Measurements from ENCODE around the gene UNC5B.
"Not testable (repeated sequence)": the region's sequence is repeated elsewhere in the genome, so short reads cannot be mapped to it uniquely, and the experiment has no call there.

UNC5B gene

DNA sequence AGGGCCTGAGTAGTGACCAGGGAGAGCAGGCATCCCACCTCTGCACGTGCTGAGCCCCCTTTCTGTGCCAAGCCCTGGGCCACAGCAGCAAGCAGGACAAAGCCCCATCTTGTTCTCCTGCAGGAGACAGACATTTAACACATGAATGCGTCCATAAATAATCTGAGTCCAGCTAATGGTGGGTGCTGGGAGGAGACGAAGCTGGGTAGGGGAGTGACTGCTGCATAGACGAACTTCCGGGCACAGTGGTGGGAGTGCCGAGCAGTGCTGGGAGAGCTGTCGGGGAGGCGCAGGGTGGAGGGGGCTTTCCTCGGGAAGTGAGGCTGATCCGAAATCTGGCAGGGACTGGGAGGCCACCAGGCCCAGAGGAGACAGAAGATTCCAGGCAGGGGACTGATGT, 71.5 kb downstream of the UNC5B start:
- no peak for DNase-seq (ENCODE audit: low read depth)

DNA sequence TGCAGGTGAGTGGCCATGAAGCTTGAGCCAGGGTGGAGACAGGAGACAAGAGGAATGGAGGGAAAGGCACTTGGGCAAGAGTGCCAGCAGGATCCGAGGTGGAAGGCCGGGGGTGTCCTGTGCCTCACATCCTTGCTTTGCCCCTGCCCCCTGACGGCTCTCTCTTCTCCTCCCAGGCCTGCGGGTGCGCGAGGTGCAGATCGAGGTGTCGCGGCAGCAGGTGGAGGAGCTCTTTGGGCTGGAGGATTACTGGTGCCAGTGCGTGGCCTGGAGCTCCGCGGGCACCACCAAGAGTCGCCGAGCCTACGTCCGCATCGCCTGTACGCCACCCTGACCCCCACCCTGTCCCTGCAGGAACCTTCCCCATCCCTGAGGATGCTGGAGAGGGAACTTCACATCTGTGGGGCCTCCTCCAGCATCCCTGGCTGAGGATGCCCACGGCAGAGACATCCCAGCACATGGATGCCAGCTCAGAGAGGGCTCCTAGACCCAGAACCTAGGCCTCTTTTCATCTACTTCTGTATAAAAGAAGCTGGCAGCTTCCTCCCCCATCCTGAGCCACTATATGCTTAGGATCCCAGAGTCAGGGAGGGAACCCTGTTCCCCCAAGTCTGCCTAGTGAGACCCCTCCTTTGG, 72.3 kb downstream of the UNC5B start:
- no peak for DNase-seq (ENCODE audit: low read depth)

DNA sequence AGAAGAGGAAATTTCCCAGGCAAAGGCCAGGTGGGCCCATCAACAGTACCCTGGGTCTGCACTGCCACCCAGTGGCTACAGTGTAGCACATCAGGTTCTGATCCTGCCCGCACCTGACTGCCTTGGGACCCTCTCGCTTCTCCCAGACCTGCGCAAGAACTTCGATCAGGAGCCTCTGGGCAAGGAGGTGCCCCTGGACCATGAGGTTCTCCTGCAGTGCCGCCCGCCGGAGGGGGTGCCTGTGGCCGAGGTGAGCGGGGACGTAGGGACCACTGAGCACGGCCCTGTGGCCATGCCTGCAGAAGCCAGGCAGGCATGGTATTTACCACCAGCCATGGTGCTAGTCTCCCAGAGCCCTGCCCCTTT, 72.8 kb downstream of the UNC5B start:
- DNase-seq (ENCODE audit: low read depth) = no peak

DNA sequence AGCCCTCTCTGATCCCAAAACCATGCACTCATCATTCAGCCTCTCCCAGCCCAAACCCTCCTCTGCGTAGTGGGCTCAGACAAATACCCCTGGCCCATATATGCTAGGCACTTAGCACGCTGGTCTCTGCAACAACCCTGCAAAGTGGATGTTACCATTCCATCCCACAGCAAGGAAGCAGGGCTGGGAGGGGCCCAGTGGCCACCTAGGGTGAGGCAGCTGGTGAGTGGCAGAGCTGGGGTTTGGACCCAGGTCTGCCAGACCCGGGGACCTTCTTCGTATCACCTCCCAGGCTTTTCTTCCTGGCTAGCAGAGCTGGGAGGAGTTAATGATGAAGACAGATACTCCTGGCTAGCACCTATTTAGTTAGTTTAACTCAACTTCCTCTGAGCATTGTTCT, 73.6 kb downstream of the UNC5B start:
- no peak for DNase-seq (ENCODE audit: low read depth)

DNA sequence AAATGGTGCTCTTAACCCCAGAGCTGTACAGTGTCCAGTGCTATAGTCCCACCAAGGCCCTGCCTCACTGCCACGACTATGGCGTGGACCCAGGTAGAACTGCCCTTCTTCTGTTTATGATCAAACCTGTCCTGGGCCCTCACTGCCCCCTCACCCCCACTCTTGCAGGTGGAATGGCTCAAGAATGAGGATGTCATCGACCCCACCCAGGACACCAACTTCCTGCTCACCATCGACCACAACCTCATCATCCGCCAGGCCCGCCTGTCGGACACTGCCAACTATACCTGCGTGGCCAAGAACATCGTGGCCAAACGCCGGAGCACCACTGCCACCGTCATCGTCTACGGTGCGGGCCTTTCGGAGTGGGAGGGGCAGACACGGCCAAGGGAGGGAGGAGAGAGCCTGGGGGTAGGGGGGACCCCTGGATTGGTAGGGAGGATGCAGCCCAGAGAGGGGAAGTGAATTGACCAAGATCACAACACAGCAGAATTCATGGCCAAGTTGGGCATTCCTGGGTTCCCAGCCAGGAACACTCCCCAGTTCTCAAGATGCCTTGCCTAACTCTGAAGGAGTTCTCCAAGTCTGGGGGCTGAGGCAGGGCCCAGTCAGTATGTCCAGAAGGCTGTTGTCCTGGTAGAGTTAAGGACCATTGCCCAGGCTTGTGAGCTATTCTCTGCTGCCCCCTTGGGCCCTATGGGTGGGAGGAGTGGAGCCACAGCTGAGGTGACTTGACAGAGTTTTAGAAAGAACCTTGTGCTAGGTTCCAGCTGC, 74.3 kb downstream of the UNC5B start:
- no peak for DNase-seq (ENCODE audit: low read depth)

DNA sequence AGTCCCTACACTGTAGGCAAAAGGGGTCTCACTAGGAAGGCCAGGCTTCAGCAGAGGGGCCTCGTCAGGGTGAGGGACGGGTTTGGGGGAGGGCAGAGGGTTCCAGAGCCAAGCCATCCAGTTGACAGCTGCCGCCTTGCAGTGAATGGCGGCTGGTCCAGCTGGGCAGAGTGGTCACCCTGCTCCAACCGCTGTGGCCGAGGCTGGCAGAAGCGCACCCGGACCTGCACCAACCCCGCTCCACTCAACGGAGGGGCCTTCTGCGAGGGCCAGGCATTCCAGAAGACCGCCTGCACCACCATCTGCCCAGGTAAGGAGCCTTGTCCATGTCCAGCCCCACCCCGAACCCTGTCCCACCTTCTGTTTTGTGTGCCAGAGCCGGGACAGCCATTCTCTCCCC, 75.1 kb downstream of the UNC5B start:
- DNase-seq (ENCODE audit: low read depth) = no peak

DNA sequence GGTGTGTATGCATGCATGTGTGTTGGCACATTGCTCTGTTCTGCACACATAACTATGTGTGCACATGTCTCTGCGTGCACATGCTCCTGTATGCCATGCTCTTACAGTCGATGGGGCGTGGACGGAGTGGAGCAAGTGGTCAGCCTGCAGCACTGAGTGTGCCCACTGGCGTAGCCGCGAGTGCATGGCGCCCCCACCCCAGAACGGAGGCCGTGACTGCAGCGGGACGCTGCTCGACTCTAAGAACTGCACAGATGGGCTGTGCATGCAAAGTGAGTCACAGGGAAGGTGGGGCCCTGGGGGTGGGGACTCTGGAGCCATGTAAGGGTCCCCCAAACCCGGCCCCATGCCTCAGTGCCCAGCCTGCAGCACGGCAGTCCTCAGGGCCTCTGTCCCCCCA, 76.1 kb downstream of the UNC5B start:
- DNase-seq (ENCODE audit: low read depth) = no peak

DNA sequence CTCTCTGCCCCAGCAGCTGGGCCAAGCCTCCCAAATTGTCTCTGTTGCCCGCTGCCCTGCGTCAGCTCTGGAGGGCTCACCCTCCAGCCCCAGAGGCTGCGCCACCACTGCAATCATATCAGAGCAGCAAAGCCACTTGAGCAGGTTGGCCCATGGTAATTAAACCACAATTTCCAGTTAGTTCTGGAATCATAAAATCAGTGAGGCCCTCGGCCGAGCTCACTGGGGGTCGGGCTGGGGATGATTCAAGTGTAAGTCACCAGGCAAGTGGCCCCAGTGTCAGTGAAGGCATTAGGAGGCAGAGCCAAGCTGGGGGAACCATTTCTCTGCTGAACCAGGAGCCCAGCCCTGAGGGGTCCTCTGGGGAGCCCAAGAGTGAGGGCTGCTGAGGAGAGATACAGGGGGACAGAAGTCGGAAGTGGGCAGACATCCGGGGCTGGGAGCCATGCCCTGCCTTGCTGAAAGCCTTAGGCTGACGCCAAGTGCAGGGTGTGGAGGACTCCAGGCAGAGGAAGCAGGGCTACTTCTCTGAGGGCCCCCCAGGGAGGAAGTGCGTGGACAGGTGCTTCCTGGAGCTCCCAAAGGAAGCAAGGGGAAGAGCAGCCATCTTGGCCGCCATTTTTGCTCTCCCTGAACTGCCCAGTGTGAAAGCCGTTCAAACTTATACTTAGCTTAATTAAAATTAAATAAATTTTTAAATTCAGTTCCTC, 77.2 kb downstream of the UNC5B start:
- DNase-seq (ENCODE audit: low read depth) = no peak

DNA sequence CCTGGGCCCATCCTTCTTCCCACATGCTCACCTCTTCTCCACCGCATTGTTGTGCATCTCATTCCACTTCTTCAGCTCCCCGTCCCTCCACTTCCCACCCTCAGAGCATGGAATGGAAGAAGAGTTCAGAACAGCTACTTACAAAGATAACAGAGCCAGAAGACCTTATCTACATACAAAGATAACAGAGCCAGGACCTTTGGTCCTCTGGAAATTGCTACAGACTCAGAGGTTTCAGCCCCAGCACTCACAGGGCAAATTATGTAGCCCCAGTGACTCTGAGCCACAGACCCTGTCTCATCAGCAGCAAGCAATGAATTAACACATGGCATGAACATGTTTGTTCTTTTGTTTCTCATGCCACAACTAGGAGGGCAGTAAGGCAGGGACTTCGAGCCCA, 78.0 kb downstream of the UNC5B start:
- no peak for DNase-seq (ENCODE audit: low read depth)

DNA sequence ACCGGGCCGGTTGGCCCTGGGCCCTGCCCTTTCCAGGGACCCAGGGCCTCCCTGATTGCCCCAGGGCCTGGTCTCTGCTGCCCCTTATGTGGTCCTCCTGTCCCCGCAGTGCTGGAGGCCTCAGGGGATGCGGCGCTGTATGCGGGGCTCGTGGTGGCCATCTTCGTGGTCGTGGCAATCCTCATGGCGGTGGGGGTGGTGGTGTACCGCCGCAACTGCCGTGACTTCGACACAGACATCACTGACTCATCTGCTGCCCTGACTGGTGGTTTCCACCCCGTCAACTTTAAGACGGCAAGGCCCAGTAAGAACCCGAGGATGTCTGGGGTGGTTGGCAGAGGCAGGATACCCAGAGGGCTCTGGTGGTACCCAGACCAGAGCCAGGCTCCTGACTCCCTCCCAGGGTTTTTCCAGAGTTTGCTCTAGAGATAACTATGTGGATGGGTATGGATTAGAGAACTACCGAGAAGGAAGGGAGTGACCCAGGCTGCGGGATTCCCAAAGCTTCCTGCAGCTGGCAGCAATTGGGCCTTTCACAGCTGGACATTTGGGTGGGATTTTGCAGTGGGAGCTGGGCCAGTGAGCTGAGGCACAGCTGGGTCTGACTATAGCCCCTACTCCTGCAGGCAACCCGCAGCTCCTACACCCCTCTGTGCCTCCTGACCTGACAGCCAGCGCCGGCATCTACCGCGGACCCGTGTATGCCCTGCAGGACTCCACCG, 78.6 kb downstream of the UNC5B start:
- no peak for DNase-seq (ENCODE audit: low read depth)

DNA sequence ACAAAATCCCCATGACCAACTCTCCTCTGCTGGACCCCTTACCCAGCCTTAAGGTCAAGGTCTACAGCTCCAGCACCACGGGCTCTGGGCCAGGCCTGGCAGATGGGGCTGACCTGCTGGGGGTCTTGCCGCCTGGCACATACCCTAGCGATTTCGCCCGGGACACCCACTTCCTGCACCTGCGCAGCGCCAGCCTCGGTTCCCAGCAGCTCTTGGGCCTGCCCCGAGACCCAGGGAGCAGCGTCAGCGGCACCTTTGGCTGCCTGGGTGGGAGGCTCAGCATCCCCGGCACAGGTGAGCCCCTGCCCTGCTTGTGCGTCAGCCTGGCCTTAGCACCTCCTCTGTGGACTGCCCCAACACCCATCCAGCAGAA, 79.1 kb downstream of the UNC5B start:
- DNase-seq (ENCODE audit: low read depth) = no peak

DNA sequence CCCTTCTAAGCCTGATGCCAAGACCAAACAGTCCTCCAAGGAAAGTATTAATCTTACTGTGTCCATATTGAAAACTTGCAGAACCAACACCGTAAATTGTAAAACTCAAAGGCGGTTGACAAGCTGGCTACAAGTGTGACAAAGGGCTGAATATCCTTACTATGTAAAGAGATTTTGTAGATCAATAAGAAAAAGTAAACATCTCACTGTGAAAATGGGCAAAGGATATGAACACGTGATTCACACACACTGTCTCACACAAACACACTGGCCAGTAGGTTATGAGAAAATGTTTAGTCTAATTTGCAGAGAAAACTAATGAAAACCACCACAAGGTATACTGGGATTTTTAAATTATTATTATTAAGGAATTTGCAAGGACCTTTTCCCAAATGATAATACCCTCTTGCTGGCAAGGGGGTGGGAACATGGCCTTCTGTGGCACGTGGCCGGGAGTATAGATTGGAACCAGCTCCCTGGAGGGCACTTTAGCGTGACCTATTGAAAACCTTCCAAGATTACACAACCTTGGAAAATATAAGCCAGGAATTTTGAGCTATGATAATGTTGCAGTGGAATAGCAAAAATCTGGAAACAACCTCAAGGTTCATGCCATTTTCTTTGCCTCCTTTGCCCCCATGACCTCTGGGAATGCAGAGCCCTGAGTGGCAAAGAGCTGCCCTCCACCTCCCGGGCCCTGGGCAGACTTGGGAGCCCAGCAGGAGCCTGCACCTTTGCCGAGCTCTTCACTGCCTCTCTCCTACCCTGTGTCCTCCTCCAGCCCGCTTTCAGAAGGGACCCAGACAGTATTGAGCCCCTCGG, 80.5 kb downstream of the UNC5B start:
- no peak for DNase-seq (ENCODE audit: low read depth)

DNA sequence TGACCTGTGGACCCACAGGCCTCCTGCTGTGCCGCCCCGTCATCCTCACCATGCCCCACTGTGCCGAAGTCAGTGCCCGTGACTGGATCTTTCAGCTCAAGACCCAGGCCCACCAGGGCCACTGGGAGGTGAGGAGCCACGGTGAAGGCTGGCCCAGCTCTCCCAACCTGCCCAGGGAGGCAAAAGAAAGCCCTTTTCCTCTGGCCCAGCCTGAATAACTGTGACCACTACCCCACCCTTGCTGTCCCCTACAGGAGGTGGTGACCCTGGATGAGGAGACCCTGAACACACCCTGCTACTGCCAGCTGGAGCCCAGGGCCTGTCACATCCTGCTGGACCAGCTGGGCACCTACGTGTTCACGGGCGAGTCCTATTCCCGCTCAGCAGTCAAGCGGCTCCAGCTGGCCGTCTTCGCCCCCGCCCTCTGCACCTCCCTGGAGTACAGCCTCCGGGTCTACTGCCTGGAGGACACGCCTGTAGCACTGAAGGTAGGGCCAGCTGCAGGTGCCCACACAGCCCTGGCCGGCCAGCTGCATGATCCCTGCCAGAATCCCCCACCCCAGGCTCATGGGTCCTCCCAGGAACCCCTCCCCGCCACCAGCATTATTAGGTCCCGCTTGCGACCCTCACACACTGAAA, 81.2 kb downstream of the UNC5B start:
- DNase-seq (ENCODE audit: low read depth) = no peak

DNA sequence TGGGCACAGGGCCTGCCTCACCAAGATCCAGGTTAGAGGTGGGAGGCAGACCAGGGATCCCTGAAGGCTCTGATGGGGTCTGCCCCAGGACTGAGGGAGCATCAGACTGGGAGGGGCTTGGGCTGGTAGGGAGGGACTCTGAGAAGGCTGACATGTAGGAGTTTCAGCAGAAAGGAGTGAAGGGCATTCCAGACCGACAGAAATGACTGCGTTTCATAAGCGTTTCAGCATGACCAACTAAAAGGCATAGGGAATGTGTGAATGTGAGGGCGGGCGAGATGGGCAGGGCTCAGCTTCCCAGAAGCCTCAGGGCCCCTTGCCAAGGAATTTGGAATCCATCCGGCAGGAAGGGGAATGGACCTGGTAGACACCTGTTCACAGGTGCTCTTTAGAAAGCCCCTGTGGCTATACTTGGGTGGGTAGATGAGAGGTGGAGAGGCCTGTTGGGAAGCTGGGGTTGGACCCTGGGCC, 81.8 kb downstream of the UNC5B start:
- DNase-seq (ENCODE audit: low read depth) = no peak

DNA sequence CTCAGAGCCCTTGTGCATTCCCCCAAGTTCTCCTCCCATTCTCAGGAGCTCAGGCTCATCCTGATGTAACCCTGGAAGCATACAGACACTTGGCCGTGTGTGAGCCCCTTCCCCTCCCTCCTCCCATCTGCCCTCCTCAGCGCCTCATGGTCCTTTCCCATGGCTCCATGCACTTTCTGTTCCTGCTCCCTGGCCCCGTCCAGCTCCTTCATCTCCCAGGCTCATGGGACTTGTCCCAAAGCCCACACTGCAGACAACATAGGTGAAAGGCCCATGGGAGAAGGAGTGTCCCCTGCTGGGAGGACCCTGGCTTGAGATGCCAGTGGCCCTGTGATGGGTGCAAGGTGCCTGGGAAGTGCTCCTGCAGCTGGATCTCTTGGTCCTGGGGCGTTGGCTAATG, 82.5 kb downstream of the UNC5B start:
- DNase-seq (ENCODE audit: low read depth) = no peak

DNA sequence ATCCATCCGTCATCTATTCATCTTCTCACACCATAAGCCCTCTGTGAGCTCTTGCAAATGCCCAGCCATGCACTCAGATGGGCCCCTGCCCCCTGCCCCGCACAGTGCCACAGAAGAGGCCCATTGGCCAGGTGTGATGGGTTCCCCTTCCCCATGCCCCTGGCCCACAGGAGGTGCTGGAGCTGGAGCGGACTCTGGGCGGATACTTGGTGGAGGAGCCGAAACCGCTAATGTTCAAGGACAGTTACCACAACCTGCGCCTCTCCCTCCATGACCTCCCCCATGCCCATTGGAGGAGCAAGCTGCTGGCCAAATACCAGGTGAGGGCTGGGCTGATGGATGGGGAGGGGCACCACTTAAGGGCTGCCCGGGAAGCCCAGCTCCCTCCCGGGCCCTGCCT, 83.3 kb downstream of the UNC5B start:
- DNase-seq (ENCODE audit: low read depth) = no peak

DNA sequence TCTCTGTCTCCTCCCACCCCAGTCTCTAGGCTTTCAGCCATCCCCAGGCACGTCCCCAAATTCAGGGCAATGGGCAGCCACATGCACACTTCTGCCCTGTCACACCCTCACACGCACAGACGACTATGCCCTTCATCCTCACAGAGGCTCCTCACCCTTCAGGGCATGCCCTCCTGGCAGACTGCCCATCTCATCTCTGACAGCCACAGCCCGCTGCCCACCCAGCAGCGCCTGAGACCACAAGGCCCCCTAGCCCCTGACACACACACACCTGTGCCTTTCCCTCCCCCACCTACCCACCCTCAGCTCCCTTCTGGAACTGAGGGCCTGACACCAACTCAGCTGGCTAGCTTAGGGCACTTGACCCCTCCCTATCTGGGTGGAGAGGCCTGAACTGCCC, 83.7 kb downstream of the UNC5B start:
- DNase-seq (ENCODE audit: low read depth) = no peak

DNA sequence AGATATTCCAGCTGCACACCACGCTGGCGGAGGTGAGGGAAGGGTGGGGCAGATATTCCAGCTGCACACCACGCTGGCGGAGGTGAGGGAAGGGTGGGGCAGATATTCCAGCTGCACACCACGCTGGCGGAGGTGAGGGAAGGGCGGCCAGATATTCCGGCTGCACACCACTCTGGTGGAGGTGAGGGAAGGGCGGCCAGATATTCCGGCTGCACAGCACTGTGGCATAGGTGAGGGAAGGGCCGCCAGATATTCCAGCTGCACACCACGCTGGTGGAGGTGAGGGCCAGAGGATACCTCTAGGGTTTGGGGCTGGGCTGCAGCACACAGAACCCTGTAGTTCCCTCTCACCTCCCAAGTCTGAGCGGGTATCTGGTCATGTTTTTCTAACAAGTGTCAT, 84.4 kb downstream of the UNC5B start:
- DNase-seq (ENCODE audit: low read depth) = not testable (repeated sequence)

DNA sequence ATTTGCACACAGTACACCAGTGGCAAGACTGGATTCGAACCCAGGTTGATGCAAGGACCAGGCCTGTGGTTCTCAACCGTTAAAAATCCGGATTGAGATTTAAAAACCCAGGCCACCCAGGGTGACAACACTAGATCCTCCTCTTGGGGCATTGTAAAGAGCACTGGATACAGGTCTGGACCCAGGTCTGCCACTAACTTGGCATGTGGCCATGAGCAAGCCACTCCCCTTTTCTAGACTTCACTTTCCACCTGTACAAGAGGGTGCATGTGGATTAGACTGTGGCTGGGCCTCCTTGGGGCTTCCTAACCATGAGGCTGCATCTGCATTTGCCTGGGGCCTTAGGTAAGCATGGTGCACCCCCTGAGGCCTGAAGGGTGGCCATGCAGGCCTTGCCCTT, 85.0 kb downstream of the UNC5B start:
- DNase-seq (ENCODE audit: low read depth) = no peak

DNA sequence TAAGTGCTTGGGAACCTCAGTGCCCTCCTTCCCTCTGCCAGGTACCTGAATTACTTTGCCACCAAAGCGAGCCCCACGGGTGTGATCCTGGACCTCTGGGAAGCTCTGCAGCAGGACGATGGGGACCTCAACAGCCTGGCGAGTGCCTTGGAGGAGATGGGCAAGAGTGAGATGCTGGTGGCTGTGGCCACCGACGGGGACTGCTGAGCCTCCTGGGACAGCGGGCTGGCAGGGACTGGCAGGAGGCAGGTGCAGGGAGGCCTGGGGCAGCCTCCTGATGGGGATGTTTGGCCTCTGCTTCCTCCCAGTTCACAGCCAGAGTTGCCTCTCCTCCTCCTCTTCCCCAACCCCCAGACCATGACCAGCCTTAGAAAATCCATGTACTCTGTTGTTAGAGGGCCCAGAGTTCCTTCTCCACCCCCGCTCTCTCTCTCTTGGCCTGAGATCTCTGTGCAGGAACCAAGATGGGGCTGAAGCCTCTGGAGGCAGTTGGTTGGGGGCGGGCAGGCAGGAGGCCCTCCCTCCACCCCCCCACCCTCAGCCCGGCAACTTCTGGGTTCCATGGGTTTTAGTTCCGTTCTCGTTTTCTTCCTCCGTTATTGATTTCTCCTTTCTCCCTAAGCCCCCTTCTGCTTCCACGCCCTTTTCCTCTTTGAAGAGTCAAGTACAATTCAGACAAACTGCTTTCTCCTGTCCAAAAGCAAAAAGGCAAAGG, 86.9 kb downstream of the UNC5B start:
- DNase-seq (ENCODE audit: low read depth) = no peak
